Measurements from ENCODE around the gene MAPK8. TPM values are rescaled to one million over a fixed set of nuclear protein-coding genes. Genes with fewer than 3 reads are reported as not detected.

MAPK8 gene
- total and polyA plus RNA-seq, 5 donors = 9.4 to 35.5 (median 33.6) TPM

- no peak overlapping the region for H3K4me3 ChIP-seq (ENCODE audit: low read length)
- no peak for ATAC-seq
- intact Hi-C loops (cut with DNase I) = no loop called here
- no peaks in the 10 kb centered on the region for H3K9me3 ChIP-seq (ENCODE audit: control insufficient read depth, low read length)
- H3K27me3 ChIP-seq (ENCODE audit: control insufficient read depth, insufficient read depth) = no peaks in the 10 kb centered on the region
- WGBS = 93% methylated on average over 5 of the region's 5 CpGs
- H3K27ac ChIP-seq (ENCODE audit: low read length) = no peak overlapping the region
- peak in 1 of 3 donors; percentile 26 for DNase-seq
- H3K4me1 ChIP-seq (ENCODE audit: control insufficient read depth, insufficient read depth, low read length) = peaks cover 3% of the 10 kb centered on the region
These were observed 167.2 kb downstream of the MAPK8 start for GRCh38 chr10:48473704-48474103.

GRCh38 chr10:48474765-48475365, 168.4 kb downstream of the MAPK8 start:
- Histone ChIP-seq H3K9me3 (ENCODE audit: control insufficient read depth, low read length) (no peaks in the 10 kb centered on the region), H3K27me3 (ENCODE audit: control insufficient read depth, insufficient read depth) (no peaks in the 10 kb centered on the region), H3K4me1 (ENCODE audit: control insufficient read depth, insufficient read depth, low read length) (peaks cover 3% of the 10 kb centered on the region), H3K27ac (ENCODE audit: low read length) (no peak overlapping the region), H3K4me3 (ENCODE audit: low read length) (no peak overlapping the region)
- intact Hi-C loops (cut with DNase I) = no loop called here
- 93% methylated on average over 3 of the region's 3 CpGs for WGBS
- ATAC-seq (no peak), DNase-seq (peak in 1 of 3 donors; percentile 18)

- 78% methylated on average over 4 of the region's 4 CpGs for WGBS
- H3K9me3 ChIP-seq (ENCODE audit: control insufficient read depth, low read length) = no peaks in the 10 kb centered on the region
- H3K27ac ChIP-seq (ENCODE audit: low read length) = no peak overlapping the region
- no peak for ATAC-seq
- H3K4me3 ChIP-seq (ENCODE audit: low read length) = no peak overlapping the region
- no peaks in the 10 kb centered on the region for H3K27me3 ChIP-seq (ENCODE audit: control insufficient read depth, insufficient read depth)
- peak in 1 of 3 donors; percentile 18 for DNase-seq
- intact Hi-C loops (cut with DNase I) = no loop called here
- no peaks in the 10 kb centered on the region for H3K4me1 ChIP-seq (ENCODE audit: control insufficient read depth, insufficient read depth, low read length)
These were observed 169.4 kb downstream of the MAPK8 start for GRCh38 chr10:48475943-48476278.

GRCh38 chr10:48476279-48476982, 170.0 kb downstream of the MAPK8 start:
- intact Hi-C loops (cut with DNase I) = no loop called here
- no peaks in the 10 kb centered on the region for H3K27me3 ChIP-seq (ENCODE audit: control insufficient read depth, insufficient read depth)
- no peaks in the 10 kb centered on the region for H3K4me1 ChIP-seq (ENCODE audit: control insufficient read depth, insufficient read depth, low read length)
- no peak overlapping the region for H3K4me3 ChIP-seq (ENCODE audit: low read length)
- WGBS = 55% methylated on average over 9 of the region's 9 CpGs
- DNase-seq = peak in 1 of 3 donors; percentile 14
- ATAC-seq = no peak
- no peaks in the 10 kb centered on the region for H3K9me3 ChIP-seq (ENCODE audit: control insufficient read depth, low read length)
- H3K27ac ChIP-seq (ENCODE audit: low read length) = no peak overlapping the region

GRCh38 chr10:48477141-48477540, 170.7 kb downstream of the MAPK8 start:
- Histone ChIP-seq H3K27me3 (ENCODE audit: control insufficient read depth, insufficient read depth) (no peaks in the 10 kb centered on the region), H3K4me1 (ENCODE audit: control insufficient read depth, insufficient read depth, low read length) (no peaks in the 10 kb centered on the region), H3K9me3 (ENCODE audit: control insufficient read depth, low read length) (no peaks in the 10 kb centered on the region), H3K4me3 (ENCODE audit: low read length) (no peak overlapping the region), H3K27ac (ENCODE audit: low read length) (no peak overlapping the region)
- DNase-seq = no peak
- no peak for ATAC-seq
- intact Hi-C loops (cut with DNase I) = no loop called here

GRCh38 chr10:48477616-48478015, 171.1 kb downstream of the MAPK8 start:
- DNase-seq (no peak), ATAC-seq (no peak)
- Histone ChIP-seq H3K27ac (ENCODE audit: low read length) (no peak overlapping the region), H3K4me1 (ENCODE audit: control insufficient read depth, insufficient read depth, low read length) (no peaks in the 10 kb centered on the region), H3K9me3 (ENCODE audit: control insufficient read depth, low read length) (no peaks in the 10 kb centered on the region), H3K4me3 (ENCODE audit: low read length) (no peak overlapping the region), H3K27me3 (ENCODE audit: control insufficient read depth, insufficient read depth) (no peaks in the 10 kb centered on the region)
- intact Hi-C loops (cut with DNase I) = no loop called here
- WGBS = 87% methylated on average over 4 of the region's 4 CpGs

- DNase-seq (peak in 1 of 3 donors; percentile 7), ATAC-seq (no peak)
- H3K4me3 ChIP-seq (ENCODE audit: low read length) = no peak overlapping the region
- WGBS = 96% methylated on average over 5 of the region's 5 CpGs
- H3K4me1 ChIP-seq (ENCODE audit: control insufficient read depth, insufficient read depth, low read length) = no peaks in the 10 kb centered on the region
- H3K27me3 ChIP-seq (ENCODE audit: control insufficient read depth, insufficient read depth) = no peaks in the 10 kb centered on the region
- intact Hi-C loops (cut with DNase I) = no loop called here
- no peaks in the 10 kb centered on the region for H3K9me3 ChIP-seq (ENCODE audit: control insufficient read depth, low read length)
- no peak overlapping the region for H3K27ac ChIP-seq (ENCODE audit: low read length)
These were observed 172.0 kb downstream of the MAPK8 start for GRCh38 chr10:48478469-48478868.

GRCh38 chr10:48478980-48479811, 172.7 kb downstream of the MAPK8 start:
- ATAC-seq = no peak
- Histone ChIP-seq H3K27ac (ENCODE audit: low read length) (no peak overlapping the region), H3K27me3 (ENCODE audit: control insufficient read depth, insufficient read depth) (no peaks in the 10 kb centered on the region), H3K4me3 (ENCODE audit: low read length) (no peak overlapping the region), H3K4me1 (ENCODE audit: control insufficient read depth, insufficient read depth, low read length) (no peaks in the 10 kb centered on the region), H3K9me3 (ENCODE audit: control insufficient read depth, low read length) (no peaks in the 10 kb centered on the region)
- intact Hi-C loops (cut with DNase I) = no loop called here
- 85% methylated on average over 30 of the region's 30 CpGs for WGBS
- peak in 1 of 3 donors; percentile 23 for DNase-seq

- WGBS = 43% methylated on average over 20 of the region's 20 CpGs
- no peak overlapping the region for H3K27ac ChIP-seq (ENCODE audit: low read length)
- no peak overlapping the region for H3K4me3 ChIP-seq (ENCODE audit: low read length)
- H3K27me3 ChIP-seq (ENCODE audit: control insufficient read depth, insufficient read depth) = no peaks in the 10 kb centered on the region
- H3K4me1 ChIP-seq (ENCODE audit: control insufficient read depth, insufficient read depth, low read length) = no peaks in the 10 kb centered on the region
- no peaks in the 10 kb centered on the region for H3K9me3 ChIP-seq (ENCODE audit: control insufficient read depth, low read length)
- ATAC-seq = peak; percentile 60 to 74
- intact Hi-C loops (cut with DNase I) = no loop called here
- peak in 1 of 3 donors; percentile 51 for DNase-seq
These were observed 174.2 kb downstream of the MAPK8 start for GRCh38 chr10:48480397-48481374.

GRCh38 chr10:48481385-48481784, 174.9 kb downstream of the MAPK8 start:
- Histone ChIP-seq H3K9me3 (ENCODE audit: control insufficient read depth, low read length) (no peaks in the 10 kb centered on the region), H3K4me1 (ENCODE audit: control insufficient read depth, insufficient read depth, low read length) (no peaks in the 10 kb centered on the region), H3K4me3 (ENCODE audit: low read length) (no peak overlapping the region), H3K27ac (ENCODE audit: low read length) (no peak overlapping the region), H3K27me3 (ENCODE audit: control insufficient read depth, insufficient read depth) (no peaks in the 10 kb centered on the region)
- ATAC-seq (no peak), DNase-seq (no peak)
- 86% methylated on average over 2 of the region's 2 CpGs for WGBS
- intact Hi-C loops (cut with DNase I) = no loop called here
